Cerebellar nuclear complex (tissue), 1 donor: Measurements from ENCODE around the gene C1QTNF12.

Source experiments
- DNase-seq, 2 experiments: peaks; one replicate each; lab custom pipeline; 2025; lab: John Stamatoyannopoulos, UW

The C1QTNF12 gene

GRCh38 chr1:1246577-1247340 is at the start of gene C1QTNF12:
TSS of gene C1QTNF12 (minus strand) at chr1:1246722. CDS start at chr1:1246690, 32 bp downstream.
- DNase-seq = no peak

- DNase-seq = no peak
Measured at GRCh38 chr1:1295154-1295923, 48.8 kb upstream of the C1QTNF12 start.

GRCh38 chr1:1294250-1294890 is 47.8 kb upstream of the C1QTNF12 start:
- DNase-seq = no peak

GRCh38 chr1:1293263-1294249 is 47.0 kb upstream of the C1QTNF12 start:
- DNase-seq = no peak

- DNase-seq = no peak
Measured at GRCh38 chr1:1292851-1293250, 46.3 kb upstream of the C1QTNF12 start.

GRCh38 chr1:1292442-1292779 is 45.9 kb upstream of the C1QTNF12 start:
- DNase-seq = no peak

GRCh38 chr1:1291548-1292441 is 45.3 kb upstream of the C1QTNF12 start:
- peak in 1 of 2 experiments; percentile 67 for DNase-seq

GRCh38 chr1:1291023-1291528 is 44.6 kb upstream of the C1QTNF12 start:
- DNase-seq = no peak

DNA sequence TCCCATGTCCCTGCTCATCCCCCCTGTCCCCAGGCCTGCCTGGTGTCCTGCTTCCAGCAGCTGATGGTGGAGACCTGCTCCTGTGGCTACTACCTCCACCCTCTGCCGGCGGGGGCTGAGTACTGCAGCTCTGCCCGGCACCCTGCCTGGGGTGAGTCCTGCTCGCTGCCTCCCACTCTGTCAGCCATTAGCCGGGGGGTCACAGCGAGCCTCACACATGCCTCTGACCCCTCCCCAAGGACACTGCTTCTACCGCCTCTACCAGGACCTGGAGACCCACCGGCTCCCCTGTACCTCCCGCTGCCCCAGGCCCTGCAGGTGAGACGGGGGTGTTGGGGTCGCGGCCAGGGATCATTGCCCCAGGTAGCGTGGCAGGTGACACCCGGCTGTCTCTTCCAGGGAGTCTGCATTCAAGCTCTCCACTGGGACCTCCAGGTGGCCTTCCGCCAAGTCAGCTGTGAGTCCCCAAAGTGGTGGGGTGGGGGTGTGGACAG is 43.8 kb upstream of the C1QTNF12 start:
- DNase-seq = no peak

- DNase-seq = no peak
Measured at GRCh38 chr1:1287288-1288110, 41.0 kb upstream of the C1QTNF12 start.

GRCh38 chr1:1286313-1287261 is 40.1 kb upstream of the C1QTNF12 start:
- no peak for DNase-seq

DNA sequence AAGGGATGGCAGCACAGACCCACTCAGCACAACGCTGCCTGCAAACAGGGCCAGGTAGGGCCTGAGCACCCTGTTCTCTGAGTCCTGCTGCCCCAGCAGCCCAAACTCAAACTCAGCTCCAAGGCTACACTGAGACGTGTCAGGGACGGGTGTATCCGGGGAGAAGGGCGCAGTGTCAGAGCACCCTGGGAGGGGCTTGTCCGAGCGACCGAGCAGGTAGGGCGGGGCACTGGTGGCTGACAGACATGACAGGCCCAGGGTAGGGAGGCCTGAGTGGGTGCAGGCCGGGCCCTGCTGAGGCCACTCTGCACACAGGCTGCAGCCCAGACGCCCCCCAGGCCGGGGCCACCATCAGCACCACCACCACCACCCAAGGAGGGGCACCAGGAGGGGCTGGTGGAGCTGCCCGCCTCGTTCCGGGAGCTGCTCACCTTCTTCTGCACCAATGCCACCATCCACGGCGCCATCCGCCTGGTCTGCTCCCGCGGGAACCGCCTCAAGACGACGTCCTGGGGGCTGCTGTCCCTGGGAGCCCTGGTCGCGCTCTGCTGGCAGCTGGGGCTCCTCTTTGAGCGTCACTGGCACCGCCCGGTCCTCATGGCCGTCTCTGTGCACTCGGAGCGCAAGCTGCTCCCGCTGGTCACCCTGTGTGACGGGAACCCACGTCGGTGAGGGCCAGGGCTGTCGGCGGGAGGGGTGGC is 39.2 kb upstream of the C1QTNF12 start:
- DNase-seq = no peak

GRCh38 chr1:1285102-1285571 is 38.6 kb upstream of the C1QTNF12 start:
- DNase-seq = no peak

DNA sequence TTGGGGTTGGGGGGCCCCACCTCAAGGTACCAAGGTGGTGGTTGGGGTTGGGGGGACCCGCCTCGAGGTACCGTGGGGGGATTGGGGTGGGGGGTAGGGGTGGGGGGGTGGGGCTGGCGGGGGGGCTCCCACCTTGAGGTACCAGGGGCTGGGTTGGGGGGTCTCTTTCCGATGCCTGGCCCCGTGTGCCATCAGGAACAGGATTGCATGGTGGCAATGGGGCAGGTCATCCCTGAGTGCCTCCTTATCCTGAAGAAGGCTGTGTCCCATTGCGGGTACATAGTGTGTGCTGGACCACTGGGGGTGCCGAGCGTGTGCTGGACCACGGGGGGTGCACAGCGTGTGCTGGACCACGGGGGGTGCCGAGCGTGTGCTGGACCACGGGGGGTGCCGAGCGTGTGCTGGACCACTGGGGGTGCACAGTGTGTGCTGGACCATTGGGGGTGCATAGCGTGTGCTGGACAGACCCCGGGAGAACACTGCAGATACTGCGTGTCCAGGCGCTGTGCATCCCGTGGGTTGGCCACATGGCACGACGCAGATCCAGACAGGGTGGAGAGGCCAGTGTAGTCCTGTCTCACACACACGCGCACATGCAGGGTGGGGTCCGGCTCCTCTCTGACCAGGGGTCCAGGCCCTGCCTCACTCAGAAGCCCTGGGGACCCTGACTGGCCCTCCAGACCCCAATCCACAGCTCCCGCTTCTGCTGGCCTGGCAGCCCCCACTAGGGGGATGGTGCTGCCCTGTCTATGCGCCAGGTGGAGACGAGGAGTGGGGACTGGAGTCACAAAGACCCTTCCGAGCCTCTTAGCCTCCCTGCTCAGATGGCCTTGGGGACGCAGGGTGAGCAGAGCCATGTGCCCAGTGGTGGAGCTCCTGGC is 37.9 kb upstream of the C1QTNF12 start:
- DNase-seq = no peak

DNA sequence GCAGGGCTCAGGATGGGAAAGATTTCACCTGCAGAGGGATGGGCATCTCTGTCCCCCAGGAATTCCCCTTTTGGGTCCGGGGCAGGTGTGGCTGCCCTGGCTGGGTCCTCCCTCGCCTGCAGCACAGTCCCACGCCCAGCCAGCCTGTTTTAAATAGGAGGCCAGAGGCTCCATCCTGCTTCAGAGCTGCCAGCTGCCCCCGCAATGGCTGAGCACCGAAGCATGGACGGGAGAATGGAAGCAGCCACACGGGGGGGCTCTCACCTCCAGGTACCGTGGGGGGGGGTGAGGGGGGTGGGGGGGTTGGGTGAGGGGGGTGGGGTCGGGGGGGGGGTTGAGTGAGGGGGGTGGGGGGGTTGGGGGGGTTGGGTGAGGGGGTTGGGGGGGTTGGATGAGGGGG is 37.3 kb upstream of the C1QTNF12 start:
- no peak for DNase-seq

DNA sequence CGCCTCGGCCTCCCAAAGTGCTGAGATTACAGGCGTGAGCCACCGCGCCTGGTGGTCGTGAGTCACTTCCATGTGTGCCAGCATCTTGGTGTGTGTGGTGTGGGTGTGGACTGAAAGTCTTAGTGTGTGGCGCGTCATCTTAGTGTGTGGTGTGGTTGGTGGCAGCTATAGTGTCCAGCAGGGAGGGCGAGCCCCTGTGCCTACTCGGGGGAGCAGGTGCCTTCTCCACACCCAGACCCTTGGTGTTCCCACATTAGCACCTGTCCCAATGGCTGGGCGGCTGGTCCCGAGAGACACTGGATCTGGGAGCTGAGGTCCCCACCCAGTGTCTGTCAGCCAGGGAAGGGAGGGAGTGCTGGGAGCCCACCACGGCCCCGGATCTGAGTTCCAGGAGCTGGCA is 36.5 kb upstream of the C1QTNF12 start:
- no peak for DNase-seq
